Neutrophil (primary cell): ENCODE measurements around the gene HSPB2.
A peak's percentile ranks its signal among the peaks of the same experiment; 100 is the strongest.

Experiments
- H3K27ac ChIP-seq: fragments of 200-600 bp; sonication (generic); 2 replicates; pipeline ENCODE4 v1.5.1; 2016; ENCODE audit warnings: mild to moderate bottlenecking, moderate library complexity
- H3K27me3 ChIP-seq: fragments of 200-600 bp; sonication (generic); 2 replicates; pipeline ENCODE4 v1.6.0; 2016; ENCODE audit warnings: mild to moderate bottlenecking
- H3K36me3 ChIP-seq: fragments of 200-600 bp; sonication (generic); 2 replicates; pipeline ENCODE4 v1.5.1; 2017
- H3K4me1 ChIP-seq, 2 experiments: fragments of 200-600 bp in 1 of 2; sonication (generic) in 1 of 2; 1 replicate in 1 of 2; 2 replicates in 1 of 2; pipeline versions ENCODE4 v1.5.1 to v1.6.1; 2013 to 2016; ENCODE audit warnings: low read depth in 1 of 2, low read length in 1 of 2, mild to moderate bottlenecking in 1 of 2, moderate library complexity in 1 of 2; ENCODE audit not compliant: control insufficient read depth in 1 of 2, insufficient read depth in 1 of 2
- H3K4me3 ChIP-seq, 2 experiments: fragments of 200-600 bp in 1 of 2; sonication (generic) in 1 of 2; 1 replicate in 1 of 2; 2 replicates in 1 of 2; pipeline ENCODE4 v1.5.1; 2013 to 2016; ENCODE audit warnings: low read depth in 1 of 2, low read length in 1 of 2, mild to moderate bottlenecking in 1 of 2, moderate library complexity in 1 of 2
- H3K9me3 ChIP-seq: fragments of 200-600 bp; sonication (generic); 2 replicates; pipeline ENCODE4 v1.5.1; 2016
- CTCF ChIP-seq: fragments of 200-600 bp; sonication (generic); IDR thresholded peaks from 2 replicates; pipeline ENCODE4 v1.5.1; 2016; ENCODE audit warnings: antibody characterized with exemption

The HSPB2 gene

GRCh38 chr11:111936040-111936540 lies 23.6 kb downstream of the HSPB2 start:
- Histone ChIP-seq H3K9me3 (no peaks in the 10 kb centered on the region), H3K4me1 (peaks cover 29% of the 10 kb centered on the region in 2 experiments), H3K27ac (no peak overlapping the region)

GRCh38 chr11:111937461-111937769 lies 24.9 kb downstream of the HSPB2 start:
- Histone ChIP-seq H3K4me3 (peak overlapping the region; percentile 63 to 67), H3K4me1 (peaks cover 29% of the 10 kb centered on the region in 2 experiments), H3K36me3 (no peaks in the 10 kb centered on the region), H3K27ac (no peak overlapping the region), H3K9me3 (no peaks in the 10 kb centered on the region), H3K27me3 (peaks cover 21% of the 10 kb centered on the region)
- no peak for TF ChIP-seq CTCF

More at GRCh38 chr11:111936040-111936540, 23.6 kb downstream of the HSPB2 start:
- Histone ChIP-seq H3K27me3 (peaks cover 21% of the 10 kb centered on the region), H3K4me3 (no peak overlapping the region), H3K36me3 (no peaks in the 10 kb centered on the region)
- TF ChIP-seq CTCF: no peak

- TF ChIP-seq CTCF: no peak
- H3K27me3 ChIP-seq: peaks cover 21% of the 10 kb centered on the region
- H3K27ac ChIP-seq: no peak overlapping the region
- no peak overlapping the region for H3K4me3 ChIP-seq
- H3K36me3 ChIP-seq: no peaks in the 10 kb centered on the region
- H3K4me1 ChIP-seq: peaks cover 29% of the 10 kb centered on the region in 2 experiments
- no peaks in the 10 kb centered on the region for H3K9me3 ChIP-seq
Measured at GRCh38 chr11:111937844-111938243, 25.3 kb downstream of the HSPB2 start.

GRCh38 chr11:111938687-111939160 lies 26.2 kb downstream of the HSPB2 start:
- Histone ChIP-seq H3K36me3 (no peaks in the 10 kb centered on the region), H3K4me3 (no peak overlapping the region), H3K27me3 (peaks cover 21% of the 10 kb centered on the region), H3K9me3 (no peaks in the 10 kb centered on the region), H3K4me1 (peaks cover 28 to 29% of the 10 kb centered on the region in 2 experiments), H3K27ac (no peak overlapping the region)
- TF ChIP-seq CTCF: no peak

GRCh38 chr11:111939836-111940604 lies 27.5 kb downstream of the HSPB2 start:
- peaks cover 23 to 26% of the 10 kb centered on the region in 2 experiments for H3K4me1 ChIP-seq
- peaks cover 21% of the 10 kb centered on the region for H3K27me3 ChIP-seq
- TF ChIP-seq CTCF: no peak
- H3K9me3 ChIP-seq: no peaks in the 10 kb centered on the region
- no peaks in the 10 kb centered on the region for H3K36me3 ChIP-seq
- H3K4me3 ChIP-seq: no peak overlapping the region
- H3K27ac ChIP-seq: no peak overlapping the region
